Erythroblast (primary cell): ENCODE data around the gene PHC2.

Source experiments
- GATA1 ChIP-seq: IDR thresholded peaks from 2 replicates; pipeline ENCODE4 v1.6.1; 2011; ENCODE audit warnings: low read depth, mild to moderate bottlenecking, control low read depth, low read length, moderate library complexity
- POLR2A ChIP-seq: IDR thresholded peaks from 2 replicates; pipeline ENCODE4 v1.6.1; 2011; ENCODE audit warnings: mild to moderate bottlenecking, low read length

GRCh38 chr1:33338048-33338439 is 92.9 kb downstream of the PHC2 start:
- no peak for TF ChIP-seq POLR2A
- TF ChIP-seq GATA1 = no peak
